ENCODE results near the gene SEH1L.

DNA sequence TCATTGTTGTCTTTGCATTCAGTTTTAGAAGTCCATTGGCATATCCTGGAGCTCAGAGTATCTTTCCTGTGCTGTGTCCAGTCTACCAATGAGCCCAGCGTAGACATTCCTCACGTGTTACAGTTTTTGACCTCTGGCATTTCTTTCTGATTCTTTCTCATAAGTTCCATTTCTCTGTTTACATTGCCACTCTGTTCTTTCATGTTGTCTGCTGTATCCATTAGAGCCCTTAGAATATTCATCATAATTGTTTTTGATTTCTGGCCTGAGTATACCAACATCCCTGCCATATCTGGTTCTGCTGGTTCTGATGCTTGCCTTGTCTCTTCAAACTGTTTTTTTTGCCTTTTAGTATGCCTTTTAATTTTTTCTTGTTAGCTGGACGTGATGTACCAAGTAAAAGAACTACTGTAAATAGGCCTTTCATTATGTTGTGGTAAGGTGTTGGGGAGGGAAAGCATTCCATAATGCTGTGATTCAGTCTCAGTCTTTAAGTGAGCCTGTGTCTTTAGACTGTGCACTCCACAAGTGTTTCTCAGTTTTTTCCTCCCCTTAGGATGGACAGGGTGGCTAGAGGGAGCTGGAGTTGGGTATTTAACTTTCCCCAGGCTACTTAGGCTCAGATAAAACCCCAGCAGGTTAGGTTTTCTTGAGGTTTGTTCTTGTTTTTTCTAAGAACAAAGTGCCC is 78.9 kb downstream of the SEH1L start:
- TF ChIP-seq CTCF (IDR thresholded peaks at IDR 0.05), result no peak
- no peak for TF ChIP-seq POLR2A (IDR thresholded peaks at IDR 0.05)
- TF ChIP-seq POLR2AphosphoS5 (IDR thresholded peaks at IDR 0.05), result no peak
- no peak for TF ChIP-seq EP300 (IDR thresholded peaks at IDR 0.05)
